GM21528 (cell line): Measurements from ENCODE around the gene SLC7A14.

Experiments
- ATAC-seq: cut with Tn5 transposase; IDR thresholded peaks from one replicate; pipeline ENCODE4 v1.9.1; 2021; ENCODE audit warnings: mild to moderate bottlenecking, moderate library complexity; ENCODE audit not compliant: unreplicated experiment, low FRiP score

The SLC7A14 gene

GRCh38 chr3:170551252-170551651, 34.6 kb downstream of the SLC7A14 start:
- no peak for ATAC-seq

- no peak for ATAC-seq
These were observed 43.2 kb downstream of the SLC7A14 start for GRCh38 chr3:170542704-170543103.

GRCh38 chr3:170539897-170540296, 46.0 kb downstream of the SLC7A14 start:
- ATAC-seq = no peak

- no peak for ATAC-seq
These were observed 49.2 kb downstream of the SLC7A14 start for GRCh38 chr3:170536712-170537111.

- ATAC-seq = no peak
These were observed 51.6 kb downstream of the SLC7A14 start for GRCh38 chr3:170534227-170534626.

GRCh38 chr3:170532573-170532972, 53.3 kb downstream of the SLC7A14 start:
- no peak for ATAC-seq

GRCh38 chr3:170531657-170532335, 54.1 kb downstream of the SLC7A14 start:
- ATAC-seq = no peak

- no peak for ATAC-seq
These were observed 54.8 kb downstream of the SLC7A14 start for GRCh38 chr3:170531054-170531453.

- no peak for ATAC-seq
These were observed 56.0 kb downstream of the SLC7A14 start for GRCh38 chr3:170529912-170530311.

- ATAC-seq = no peak
These were observed 56.5 kb downstream of the SLC7A14 start for GRCh38 chr3:170529346-170529745.

- no peak for ATAC-seq
These were observed 57.1 kb downstream of the SLC7A14 start for GRCh38 chr3:170528726-170529125.

GRCh38 chr3:170524073-170524472, 61.8 kb downstream of the SLC7A14 start:
- no peak for ATAC-seq

- no peak for ATAC-seq
These were observed 62.6 kb downstream of the SLC7A14 start for GRCh38 chr3:170523248-170523647.

GRCh38 chr3:170522201-170522600, 63.7 kb downstream of the SLC7A14 start:
- no peak for ATAC-seq

GRCh38 chr3:170520996-170521395, 64.9 kb downstream of the SLC7A14 start:
- ATAC-seq = no peak

- ATAC-seq = no peak
These were observed 68.5 kb downstream of the SLC7A14 start for GRCh38 chr3:170517242-170517945.

- ATAC-seq = no peak
These were observed 72.2 kb downstream of the SLC7A14 start for GRCh38 chr3:170513642-170514041.

GRCh38 chr3:170511371-170511770, 74.5 kb downstream of the SLC7A14 start:
- no peak for ATAC-seq

GRCh38 chr3:170508839-170509238, 77.0 kb downstream of the SLC7A14 start:
- ATAC-seq = no peak

- ATAC-seq = no peak
These were observed 77.6 kb downstream of the SLC7A14 start for GRCh38 chr3:170508291-170508690.

- no peak for ATAC-seq
These were observed 78.8 kb downstream of the SLC7A14 start for GRCh38 chr3:170507063-170507462.

GRCh38 chr3:170506556-170506955, 79.3 kb downstream of the SLC7A14 start:
- ATAC-seq = no peak
